ENCODE measurements around the gene IQCM.

Gene IQCM

DNA sequence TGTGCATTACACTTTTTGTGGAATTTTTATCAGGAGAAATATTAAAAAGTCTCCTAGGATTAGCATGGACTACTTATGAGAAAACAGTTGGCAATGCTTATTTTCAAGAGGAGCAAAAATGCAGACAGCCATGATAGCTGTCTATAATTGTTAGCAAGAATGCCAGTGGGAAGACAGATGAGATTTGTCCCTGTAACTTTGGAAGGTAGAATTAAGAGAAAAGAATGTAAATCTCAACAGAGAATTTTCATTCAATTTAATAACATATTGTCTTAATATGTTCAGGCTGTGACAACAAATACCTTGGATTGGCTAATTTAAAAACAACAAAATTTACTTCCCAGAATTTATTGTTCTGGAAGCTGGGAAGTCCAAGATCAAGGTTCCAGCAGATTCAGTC lies 349.2 kb downstream of the IQCM start:
- H3K27me3 ChIP-seq: no peaks in the 10 kb centered on the region
- DNase-seq: no peak
- TF ChIP-seq, protein P1, sequence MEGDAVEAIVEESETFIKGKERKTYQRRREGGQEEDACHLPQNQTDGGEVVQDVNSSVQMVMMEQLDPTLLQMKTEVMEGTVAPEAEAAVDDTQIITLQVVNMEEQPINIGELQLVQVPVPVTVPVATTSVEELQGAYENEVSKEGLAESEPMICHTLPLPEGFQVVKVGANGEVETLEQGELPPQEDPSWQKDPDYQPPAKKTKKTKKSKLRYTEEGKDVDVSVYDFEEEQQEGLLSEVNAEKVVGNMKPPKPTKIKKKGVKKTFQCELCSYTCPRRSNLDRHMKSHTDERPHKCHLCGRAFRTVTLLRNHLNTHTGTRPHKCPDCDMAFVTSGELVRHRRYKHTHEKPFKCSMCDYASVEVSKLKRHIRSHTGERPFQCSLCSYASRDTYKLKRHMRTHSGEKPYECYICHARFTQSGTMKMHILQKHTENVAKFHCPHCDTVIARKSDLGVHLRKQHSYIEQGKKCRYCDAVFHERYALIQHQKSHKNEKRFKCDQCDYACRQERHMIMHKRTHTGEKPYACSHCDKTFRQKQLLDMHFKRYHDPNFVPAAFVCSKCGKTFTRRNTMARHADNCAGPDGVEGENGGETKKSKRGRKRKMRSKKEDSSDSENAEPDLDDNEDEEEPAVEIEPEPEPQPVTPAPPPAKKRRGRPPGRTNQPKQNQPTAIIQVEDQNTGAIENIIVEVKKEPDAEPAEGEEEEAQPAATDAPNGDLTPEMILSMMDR (IDR thresholded peaks at IDR 0.05; ENCODE audit: low read depth, low read length): no peak
- no peaks in the 10 kb centered on the region for H3K4me1 ChIP-seq
- no peaks in the 10 kb centered on the region for H3K9me3 ChIP-seq
- H3K4me3 ChIP-seq (ENCODE audit: low read depth, low read length): no peak overlapping the region
- H3K36me3 ChIP-seq: no peaks in the 10 kb centered on the region

DNA sequence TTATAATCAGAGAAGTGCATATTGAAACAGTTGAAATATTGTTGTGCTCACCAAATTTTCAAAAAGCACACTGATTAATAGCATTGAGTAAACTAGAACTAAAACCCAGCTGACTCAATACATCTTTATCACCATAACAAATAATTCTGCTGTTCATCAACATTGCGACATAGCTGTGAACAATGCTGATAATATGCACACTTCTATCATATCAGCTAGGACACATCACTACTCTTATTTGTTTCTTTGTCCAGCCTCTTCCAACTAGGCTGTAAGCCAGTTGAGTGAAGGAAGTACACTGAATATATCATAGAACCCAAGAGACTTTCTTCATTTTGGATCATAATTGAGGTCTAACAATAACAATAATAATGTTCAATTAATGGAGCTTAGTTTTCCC lies 349.7 kb downstream of the IQCM start:
- TF ChIP-seq, protein P1 (IDR thresholded peaks at IDR 0.05; ENCODE audit: low read depth, low read length): no peak
- no peak for DNase-seq
- no peaks in the 10 kb centered on the region for H3K4me1 ChIP-seq
- H3K27me3 ChIP-seq: no peaks in the 10 kb centered on the region
- no peaks in the 10 kb centered on the region for H3K36me3 ChIP-seq
- no peak overlapping the region for H3K4me3 ChIP-seq (ENCODE audit: low read depth, low read length)
- H3K9me3 ChIP-seq: no peaks in the 10 kb centered on the region

DNA sequence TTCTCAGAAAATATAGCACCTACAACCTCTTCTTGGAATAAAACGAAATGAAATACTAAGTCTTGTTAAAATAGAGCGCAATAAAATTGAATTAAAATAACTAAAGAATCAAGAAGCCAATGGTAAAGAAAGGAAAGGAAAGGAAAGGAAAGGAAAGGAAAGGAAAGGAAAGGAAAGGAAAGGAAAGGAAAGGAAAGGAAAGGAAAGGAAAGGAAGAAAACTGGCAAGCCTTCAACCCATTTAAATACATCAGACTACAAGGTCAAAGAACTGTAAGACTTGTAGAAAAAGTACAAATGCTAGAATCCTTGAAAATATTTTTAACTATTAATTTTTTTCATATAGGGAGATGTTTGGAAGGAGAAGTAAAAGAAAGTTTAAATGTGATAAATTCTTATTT lies 372.1 kb downstream of the IQCM start:
- H3K9me3 ChIP-seq: no peaks in the 10 kb centered on the region
- TF ChIP-seq, protein P1 (IDR thresholded peaks at IDR 0.05; ENCODE audit: low read depth, low read length): no peak
- no peaks in the 10 kb centered on the region for H3K36me3 ChIP-seq
- H3K4me1 ChIP-seq: no peaks in the 10 kb centered on the region
- H3K4me3 ChIP-seq (ENCODE audit: low read depth, low read length): no peak overlapping the region
- no peak for DNase-seq
- no peaks in the 10 kb centered on the region for H3K27me3 ChIP-seq

DNA sequence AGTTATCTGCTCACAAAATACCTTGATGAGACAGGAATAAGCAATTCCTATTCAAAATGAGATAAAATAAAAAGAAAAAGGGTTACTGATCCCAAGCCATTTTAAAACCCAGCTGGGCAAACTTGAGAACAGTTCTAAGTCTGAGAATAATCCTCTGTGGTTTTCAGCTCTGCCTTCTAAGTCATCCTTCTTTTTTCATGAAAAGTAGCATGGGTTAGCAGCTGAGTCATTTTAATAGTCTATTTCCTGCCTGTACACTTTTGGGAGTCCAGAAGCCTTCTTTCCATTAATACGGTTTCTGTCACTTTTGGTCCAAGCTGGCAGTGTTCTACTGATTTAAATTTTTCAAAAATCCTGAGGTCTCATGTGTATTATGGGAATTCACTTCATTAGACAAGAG lies 374.3 kb downstream of the IQCM start:
- Histone ChIP-seq H3K4me3 (ENCODE audit: low read depth, low read length) (no peak overlapping the region), H3K27me3 (no peaks in the 10 kb centered on the region), H3K9me3 (no peaks in the 10 kb centered on the region), H3K36me3 (no peaks in the 10 kb centered on the region), H3K4me1 (no peaks in the 10 kb centered on the region)
- no peak for DNase-seq
- TF ChIP-seq, protein P1 (IDR thresholded peaks at IDR 0.05; ENCODE audit: low read depth, low read length): no peak

DNA sequence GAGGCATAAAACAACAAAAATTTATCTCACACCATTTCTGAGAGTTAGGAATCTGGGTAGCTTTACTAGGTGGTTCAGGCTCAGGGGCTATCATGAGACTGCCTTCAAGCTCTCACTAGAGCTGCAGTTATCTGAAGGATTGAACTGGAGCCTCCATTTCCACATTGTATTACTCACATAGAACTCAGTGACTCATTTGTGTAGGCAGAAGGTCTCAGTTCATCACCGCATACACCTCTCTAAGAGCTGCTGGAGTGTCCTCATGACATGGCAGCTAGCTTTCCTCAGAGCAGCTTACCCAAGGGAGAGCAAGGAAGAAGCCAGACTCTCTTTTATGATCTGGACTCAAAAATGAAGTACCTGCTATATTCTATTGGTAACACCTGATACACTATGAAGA lies 389.2 kb downstream of the IQCM start:
- no peaks in the 10 kb centered on the region for H3K9me3 ChIP-seq
- H3K36me3 ChIP-seq: no peaks in the 10 kb centered on the region
- no peak for DNase-seq
- TF ChIP-seq, protein P1 (IDR thresholded peaks at IDR 0.05; ENCODE audit: low read depth, low read length): no peak
- no peaks in the 10 kb centered on the region for H3K27me3 ChIP-seq
- H3K4me1 ChIP-seq: no peaks in the 10 kb centered on the region
- no peak overlapping the region for H3K4me3 ChIP-seq (ENCODE audit: low read depth, low read length)

DNA sequence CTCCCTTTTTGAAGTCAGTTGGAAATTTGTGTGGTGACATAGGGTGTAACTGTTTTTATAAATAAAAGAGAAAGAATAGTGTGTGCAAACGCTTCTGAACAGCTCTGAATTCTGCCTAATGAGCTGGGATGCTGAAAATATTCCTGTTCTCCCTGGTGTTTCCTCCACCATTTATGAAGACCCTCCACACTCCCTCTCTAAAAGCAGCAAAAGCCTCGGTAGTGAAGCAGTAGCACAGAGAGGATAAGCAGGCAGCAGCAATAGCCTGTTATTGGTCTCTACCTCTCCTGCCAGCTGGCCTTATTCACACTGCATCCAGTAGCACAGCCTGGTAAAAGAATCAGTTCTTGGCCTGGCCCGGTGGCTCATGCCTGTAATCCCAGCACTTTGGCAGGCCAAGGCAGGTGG lies 406.1 kb downstream of the IQCM start:
- Histone ChIP-seq H3K4me1 (no peaks in the 10 kb centered on the region), H3K4me3 (ENCODE audit: low read depth, low read length) (no peak overlapping the region), H3K36me3 (no peaks in the 10 kb centered on the region), H3K9me3 (no peaks in the 10 kb centered on the region), H3K27me3 (no peaks in the 10 kb centered on the region)
- no peak for DNase-seq
- TF ChIP-seq, protein P1 (IDR thresholded peaks at IDR 0.05; ENCODE audit: low read depth, low read length): no peak

Measured in BE2C (cell line).